ENCODE measurements around the gene GRIA3. TPM values are rescaled to one million over a fixed set of nuclear protein-coding genes. Genes with fewer than 3 reads are reported as not detected.

The GRIA3 gene
- total RNA-seq, 1 experiment from 2014 or later, result 1.4 TPM

DNA sequence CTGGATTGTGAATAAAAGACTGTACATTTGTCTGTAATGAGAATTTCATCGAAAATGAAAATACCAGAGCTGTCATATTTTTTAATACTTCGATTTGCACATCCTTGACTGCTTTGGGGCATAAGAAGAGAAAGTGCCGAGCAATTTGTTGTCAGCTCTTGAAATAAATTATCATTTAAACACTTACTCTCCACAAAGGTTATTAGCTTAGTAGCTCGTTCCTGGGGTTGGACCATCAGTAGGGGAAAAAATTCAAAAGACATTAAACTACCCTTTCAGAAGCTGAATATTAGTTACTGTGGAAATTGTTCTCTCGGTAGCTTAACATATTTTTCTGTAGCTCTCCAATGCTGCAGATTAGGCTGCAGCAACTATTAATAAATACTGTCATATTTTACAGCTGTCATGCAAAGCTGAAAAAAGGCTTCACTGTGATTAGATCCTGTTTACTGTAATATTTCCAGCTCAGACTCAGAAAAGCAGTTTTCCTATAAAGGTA, 76.9 kb downstream of the GRIA3 start:
- Histone ChIP-seq H2AFZ (ENCODE audit: low read length) (no peak overlapping the region), H3K56ac (ENCODE audit: insufficient read length, low read depth, low read length) (no peak overlapping the region)
- no peak overlapping the region for H3K27ac Mint-ChIP-seq

More for the DNA sequence above, 76.9 kb downstream of the GRIA3 start:
- Histone ChIP-seq H2BK15ac (ENCODE audit: low read depth, low read length) (no peak overlapping the region), H2BK120ac (ENCODE audit: low read depth, low read length, poor library complexity, severe bottlenecking) (no peak overlapping the region), H3K23ac (ENCODE audit: insufficient read length, low read depth, low read length) (no peak overlapping the region), H2BK12ac (ENCODE audit: insufficient read length, low read depth, low read length) (no peak overlapping the region), H3K23me2 (ENCODE audit: insufficient read length, low read depth, low read length, poor library complexity, severe bottlenecking) (no peaks in the 10 kb centered on the region), H2BK5ac (ENCODE audit: insufficient read length, low read length) (no peak overlapping the region), H4K8ac (replicated peaks; ENCODE audit: insufficient read length, low read depth, low read length) (no peak overlapping the region), H2AK5ac (ENCODE audit: insufficient read length, low read length) (no peak overlapping the region), H3T11ph (ENCODE audit: low read length) (no peak overlapping the region), H3K27me3 (ENCODE audit: insufficient read depth, low read length) (no peaks in the 10 kb centered on the region), H3K4me2 (ENCODE audit: insufficient read depth, insufficient read length, low read length) (no peak overlapping the region), H3K18ac (ENCODE audit: insufficient read length, low read depth, low read length) (no peak overlapping the region), H3K4ac (ENCODE audit: low read depth, low read length) (no peak overlapping the region), H3K79me2 (ENCODE audit: insufficient read depth, low read length) (no peaks in the 10 kb centered on the region), H3K79me1 (ENCODE audit: insufficient read depth, low read depth, low read length, poor library complexity, severe bottlenecking) (no peaks in the 10 kb centered on the region), H2BK20ac (ENCODE audit: low read depth, low read length, poor library complexity, severe bottlenecking) (no peak overlapping the region), H3K14ac (ENCODE audit: insufficient read depth, low read length) (no peak overlapping the region), H3K27ac (ENCODE audit: insufficient read length, low read depth, low read length) (no peak overlapping the region), H3K9me3 (ENCODE audit: control insufficient read depth, low read depth, low read length) (peaks cover 33% of the 10 kb centered on the region), H4K5ac (ENCODE audit: insufficient read length, low read depth, low read length) (no peak overlapping the region), H3K9ac (ENCODE audit: extremely low read depth, insufficient read length, low read length) (no peak overlapping the region), H4K20me1 (ENCODE audit: control insufficient read depth, insufficient read depth, insufficient read length) (no peaks in the 10 kb centered on the region), H4K91ac (ENCODE audit: insufficient read length, low read depth, low read length) (no peak overlapping the region), H3K4me1 (ENCODE audit: insufficient read depth, low read length) (peaks cover 5% of the 10 kb centered on the region; the same call in 1 of the 2 replicates)
- WGBS (ENCODE audit: extremely low coverage, insufficient read length, low lambda C conversion rate), result no CpG with 5 or more reads among the region's 5 CpGs
- no peak for DNase-seq
- TF ChIP-seq, protein P1, sequence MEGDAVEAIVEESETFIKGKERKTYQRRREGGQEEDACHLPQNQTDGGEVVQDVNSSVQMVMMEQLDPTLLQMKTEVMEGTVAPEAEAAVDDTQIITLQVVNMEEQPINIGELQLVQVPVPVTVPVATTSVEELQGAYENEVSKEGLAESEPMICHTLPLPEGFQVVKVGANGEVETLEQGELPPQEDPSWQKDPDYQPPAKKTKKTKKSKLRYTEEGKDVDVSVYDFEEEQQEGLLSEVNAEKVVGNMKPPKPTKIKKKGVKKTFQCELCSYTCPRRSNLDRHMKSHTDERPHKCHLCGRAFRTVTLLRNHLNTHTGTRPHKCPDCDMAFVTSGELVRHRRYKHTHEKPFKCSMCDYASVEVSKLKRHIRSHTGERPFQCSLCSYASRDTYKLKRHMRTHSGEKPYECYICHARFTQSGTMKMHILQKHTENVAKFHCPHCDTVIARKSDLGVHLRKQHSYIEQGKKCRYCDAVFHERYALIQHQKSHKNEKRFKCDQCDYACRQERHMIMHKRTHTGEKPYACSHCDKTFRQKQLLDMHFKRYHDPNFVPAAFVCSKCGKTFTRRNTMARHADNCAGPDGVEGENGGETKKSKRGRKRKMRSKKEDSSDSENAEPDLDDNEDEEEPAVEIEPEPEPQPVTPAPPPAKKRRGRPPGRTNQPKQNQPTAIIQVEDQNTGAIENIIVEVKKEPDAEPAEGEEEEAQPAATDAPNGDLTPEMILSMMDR (conservative IDR thresholded peaks at IDR 0.05), result no peak
- peaks cover 6 to 15% of the 10 kb centered on the region in 2 experiments for H3K4me1 Mint-ChIP-seq
- no peak overlapping the region for H3K4me3 Mint-ChIP-seq
- peaks cover 2% of the 10 kb centered on the region; the same call in 1 of the 2 replicates for H3K27me3 Mint-ChIP-seq (ENCODE audit: low read depth)
- H3K9me3 Mint-ChIP-seq, result peaks cover 7 to 48% of the 10 kb centered on the region in 2 experiments; a peak in 4 of 5 replicates
- peaks cover 0 to 2% (median 0%) of the 10 kb centered on the region in 3 experiments; a peak in 4 of 7 replicates for H3K36me3 Mint-ChIP-seq (ENCODE audit: insufficient read depth in 1 of 3, low read depth in 3 of 3)

Data from H9 (cell line).